Thyroid gland (tissue), 4 donors: ENCODE data around the gene ADAMTS6.

ENCODE experiments used
- CTCF ChIP-seq, 6 experiments: fragments of 200-600 bp in 3 of 6; fragments of 450-650 bp in 3 of 6; sonication (generic) in 3 of 6; IDR thresholded peaks; one replicate each; pipeline ENCODE4 v1.5.1; 2016 to 2019; ENCODE audit warnings: antibody characterized with exemption in 6 of 6, mild to moderate bottlenecking in 2 of 6, inconsistent platforms in 1 of 6, moderate library complexity in 1 of 6
- POLR2A ChIP-seq, 2 donors: fragments of 450-650 bp; IDR thresholded peaks; one replicate each; pipeline ENCODE4 v1.6.1; 2017; ENCODE audit warnings: antibody characterized with exemption in 2 of 2, mild to moderate bottlenecking in 2 of 2, moderate library complexity in 1 of 2

- TF ChIP-seq POLR2A (IDR thresholded peaks at IDR 0.05), result no peak
- no peak for TF ChIP-seq CTCF (IDR thresholded peaks at IDR 0.05)
These were observed 372.7 kb downstream of the ADAMTS6 start for GRCh38 chr5:65108786-65109743.
